ENCODE data around the gene AMPD3.

AMPD3 gene

DNA sequence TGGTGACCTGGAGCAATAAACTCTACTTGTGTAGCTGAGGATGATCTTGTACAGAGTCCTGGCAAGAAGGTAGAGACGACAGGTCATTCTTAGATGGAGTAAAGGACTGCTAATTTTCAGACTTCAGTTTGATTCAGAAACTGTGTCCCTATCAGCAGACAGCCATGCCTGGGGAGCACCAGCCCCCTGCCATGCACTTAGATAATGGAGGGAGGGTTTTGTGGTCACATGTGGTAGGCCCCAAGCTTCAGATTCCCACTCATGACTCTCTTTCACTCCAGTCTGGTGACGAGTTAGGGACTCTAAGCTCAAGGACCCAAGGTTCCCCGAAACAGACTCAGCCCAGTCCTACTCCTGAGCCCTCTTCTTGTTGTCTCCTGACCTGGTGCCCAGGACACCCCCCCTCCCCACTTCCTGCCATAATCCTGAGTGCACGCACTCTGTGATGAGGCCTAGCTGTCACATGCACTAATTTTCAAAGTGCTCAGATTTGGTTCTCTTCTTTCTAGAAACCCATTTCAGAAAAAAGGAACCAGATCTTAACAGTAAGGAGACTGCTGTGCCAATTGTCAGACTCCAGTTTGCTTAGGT lies 10.2 kb upstream of the AMPD3 start:
- Histone ChIP-seq H3F3A (ENCODE audit: insufficient read depth, low read length) (peaks cover 6% of the 10 kb centered on the region), H3K4me2 (ENCODE audit: low read depth, low read length) (no peak overlapping the region), H3K4me1 (ENCODE audit: low read length) (peaks cover 7% of the 10 kb centered on the region), H3K9ac (ENCODE audit: low read length) (no peak overlapping the region), H3K27ac (ENCODE audit: low read length) (no peak overlapping the region), H4K20me1 (ENCODE audit: insufficient read depth, low read length) (no peaks in the 10 kb centered on the region), H3K9me2 (replicated peaks; ENCODE audit: insufficient read depth, low read length) (no peaks in the 10 kb centered on the region), H3K9me3 (replicated peaks; ENCODE audit: insufficient read depth, low read length) (no peaks in the 10 kb centered on the region), H3K36me3 (replicated peaks; ENCODE audit: insufficient read depth, low read length) (no peaks in the 10 kb centered on the region), H3K79me2 (ENCODE audit: low read length) (no peaks in the 10 kb centered on the region), H3K4me3 (ENCODE audit: low read length) (no peak overlapping the region), H3K27me3 (replicated peaks; ENCODE audit: insufficient read depth, low read length) (peaks cover 59% of the 10 kb centered on the region), H2AFZ (ENCODE audit: low read length) (no peak overlapping the region)
- TF ChIP-seq EZH2phosphoT487 (IDR thresholded peaks at IDR 0.05; ENCODE audit: low read length) (no peak), EZH2 (optimal IDR thresholded peaks at IDR 0.05; ENCODE audit: low read depth, low read length) (no peak)
- TF ChIP-seq, protein P1, sequence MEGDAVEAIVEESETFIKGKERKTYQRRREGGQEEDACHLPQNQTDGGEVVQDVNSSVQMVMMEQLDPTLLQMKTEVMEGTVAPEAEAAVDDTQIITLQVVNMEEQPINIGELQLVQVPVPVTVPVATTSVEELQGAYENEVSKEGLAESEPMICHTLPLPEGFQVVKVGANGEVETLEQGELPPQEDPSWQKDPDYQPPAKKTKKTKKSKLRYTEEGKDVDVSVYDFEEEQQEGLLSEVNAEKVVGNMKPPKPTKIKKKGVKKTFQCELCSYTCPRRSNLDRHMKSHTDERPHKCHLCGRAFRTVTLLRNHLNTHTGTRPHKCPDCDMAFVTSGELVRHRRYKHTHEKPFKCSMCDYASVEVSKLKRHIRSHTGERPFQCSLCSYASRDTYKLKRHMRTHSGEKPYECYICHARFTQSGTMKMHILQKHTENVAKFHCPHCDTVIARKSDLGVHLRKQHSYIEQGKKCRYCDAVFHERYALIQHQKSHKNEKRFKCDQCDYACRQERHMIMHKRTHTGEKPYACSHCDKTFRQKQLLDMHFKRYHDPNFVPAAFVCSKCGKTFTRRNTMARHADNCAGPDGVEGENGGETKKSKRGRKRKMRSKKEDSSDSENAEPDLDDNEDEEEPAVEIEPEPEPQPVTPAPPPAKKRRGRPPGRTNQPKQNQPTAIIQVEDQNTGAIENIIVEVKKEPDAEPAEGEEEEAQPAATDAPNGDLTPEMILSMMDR (IDR thresholded peaks at IDR 0.05; ENCODE audit: low read length), result no peak
- DNase-seq, result no peak

DNA sequence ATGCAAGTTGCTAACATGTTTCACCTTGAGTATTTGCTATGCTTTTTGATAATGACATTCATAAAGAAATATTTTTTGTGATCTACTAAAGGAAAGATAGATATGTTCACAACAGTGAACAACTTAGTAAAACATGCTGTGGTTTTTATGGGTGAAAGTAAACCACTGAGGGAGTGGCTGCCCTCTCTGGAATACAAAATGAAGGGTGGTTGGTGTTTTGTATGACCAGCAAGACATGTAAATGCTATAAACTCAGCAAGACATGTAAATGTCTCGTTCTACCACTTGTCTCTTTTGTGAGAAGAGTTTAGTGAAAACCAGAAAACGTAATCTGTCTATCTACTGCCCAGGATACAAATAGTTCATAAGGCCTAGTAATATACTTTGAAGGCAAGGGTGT lies 7.6 kb upstream of the AMPD3 start:
- no peaks in the 10 kb centered on the region for H3K4me1 ChIP-seq (ENCODE audit: low read length)
- peaks cover 66% of the 10 kb centered on the region for H3K27me3 ChIP-seq (replicated peaks; ENCODE audit: insufficient read depth, low read length)
- H3K9me2 ChIP-seq (replicated peaks; ENCODE audit: insufficient read depth, low read length), result no peaks in the 10 kb centered on the region
- no peak overlapping the region for H3K4me3 ChIP-seq (ENCODE audit: low read length)
- TF ChIP-seq, protein P1 (IDR thresholded peaks at IDR 0.05; ENCODE audit: low read length), result no peak
- TF ChIP-seq EZH2phosphoT487 (IDR thresholded peaks at IDR 0.05; ENCODE audit: low read length), result no peak
- no peak for TF ChIP-seq EZH2 (optimal IDR thresholded peaks at IDR 0.05; ENCODE audit: low read depth, low read length)
- H3K36me3 ChIP-seq (replicated peaks; ENCODE audit: insufficient read depth, low read length), result no peaks in the 10 kb centered on the region
- H3K27ac ChIP-seq (ENCODE audit: low read length), result no peak overlapping the region
- H3K79me2 ChIP-seq (ENCODE audit: low read length), result no peaks in the 10 kb centered on the region
- no peak for DNase-seq
- no peak overlapping the region for H3K9ac ChIP-seq (ENCODE audit: low read length)
- no peak overlapping the region for H2AFZ ChIP-seq (ENCODE audit: low read length)
- no peaks in the 10 kb centered on the region for H3K9me3 ChIP-seq (replicated peaks; ENCODE audit: insufficient read depth, low read length)
- H4K20me1 ChIP-seq (ENCODE audit: insufficient read depth, low read length), result no peaks in the 10 kb centered on the region
- H3K4me2 ChIP-seq (ENCODE audit: low read depth, low read length), result no peak overlapping the region
- no peaks in the 10 kb centered on the region for H3F3A ChIP-seq (ENCODE audit: insufficient read depth, low read length)

DNA sequence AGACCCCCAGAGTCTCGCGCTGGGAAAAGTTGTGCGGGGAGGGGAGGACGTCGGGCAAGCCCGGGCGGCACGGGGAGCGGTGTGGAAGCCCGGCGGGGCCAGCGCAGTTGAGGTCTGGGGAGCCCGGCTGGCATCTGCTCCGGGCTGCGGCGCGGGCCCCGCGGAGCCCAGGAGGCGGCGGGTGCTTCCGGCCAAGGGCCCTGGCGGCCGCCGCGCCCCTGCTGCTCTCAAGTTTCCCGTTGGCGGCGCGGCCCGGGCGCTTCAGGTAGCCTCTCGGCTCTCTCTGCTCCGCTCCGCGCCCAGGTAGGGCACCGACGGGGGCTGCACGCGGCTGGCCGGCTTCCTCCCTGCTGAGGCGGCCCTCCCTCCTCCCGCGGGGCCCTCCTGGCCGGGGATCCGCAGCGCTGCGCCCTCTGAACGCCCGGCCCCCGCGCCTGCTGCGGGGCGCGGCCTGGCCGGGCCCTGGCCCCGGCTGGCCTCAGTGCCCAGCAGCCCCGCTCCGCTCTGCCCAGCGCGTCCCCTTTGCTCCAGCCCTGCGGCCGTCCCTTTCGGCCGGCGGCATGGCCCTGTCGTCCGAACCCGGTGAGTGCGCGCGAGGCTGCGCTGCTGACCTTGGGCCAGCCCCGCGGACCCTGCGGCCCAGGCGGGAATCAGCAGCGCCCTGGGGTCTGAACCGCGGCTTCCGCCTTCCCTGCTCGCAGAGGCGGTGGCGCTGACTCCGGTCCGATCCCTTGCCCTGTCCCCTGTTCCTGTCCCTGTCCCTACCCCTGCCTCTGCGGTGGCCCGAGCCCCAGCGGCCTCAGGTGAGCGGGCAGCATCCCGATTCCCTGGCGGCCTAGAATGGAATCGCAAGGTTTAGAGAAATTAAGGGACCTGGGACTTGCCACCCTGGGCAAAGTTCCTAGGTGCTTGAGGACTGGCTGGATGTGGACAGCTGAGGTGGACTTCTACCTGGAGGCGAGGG lies 4.3 kb upstream of the AMPD3 start:
- Histone ChIP-seq H3K27me3 (replicated peaks; ENCODE audit: insufficient read depth, low read length) (peaks cover 40% of the 10 kb centered on the region), H3K4me2 (ENCODE audit: low read depth, low read length) (peak overlapping the region; percentile 64; the same call in 1 of the 2 replicates), H3F3A (ENCODE audit: insufficient read depth, low read length) (peaks cover 3% of the 10 kb centered on the region), H4K20me1 (ENCODE audit: insufficient read depth, low read length) (no peaks in the 10 kb centered on the region), H3K27ac (ENCODE audit: low read length) (no peak overlapping the region), H3K4me3 (ENCODE audit: low read length) (peak overlapping the region; percentile 27; the same call in 1 of the 2 replicates), H3K9me3 (replicated peaks; ENCODE audit: insufficient read depth, low read length) (no peaks in the 10 kb centered on the region), H3K79me2 (ENCODE audit: low read length) (no peaks in the 10 kb centered on the region), H3K36me3 (replicated peaks; ENCODE audit: insufficient read depth, low read length) (no peaks in the 10 kb centered on the region), H3K9me2 (replicated peaks; ENCODE audit: insufficient read depth, low read length) (no peaks in the 10 kb centered on the region), H3K9ac (ENCODE audit: low read length) (no peak overlapping the region), H3K4me1 (ENCODE audit: low read length) (peaks cover 11% of the 10 kb centered on the region), H2AFZ (ENCODE audit: low read length) (peak overlapping the region; percentile 25; the same call in 1 of the 2 replicates)
- DNase-seq, result peak; percentile 13
- TF ChIP-seq, protein P1 (IDR thresholded peaks at IDR 0.05; ENCODE audit: low read length), result peak; percentile 34
- no peak for TF ChIP-seq EZH2 (optimal IDR thresholded peaks at IDR 0.05; ENCODE audit: low read depth, low read length)

All from MM.1S (cell line).